Body of pancreas (tissue), 4 donors: ENCODE results near the gene RCC2. TPM values are rescaled to one million over a fixed set of nuclear protein-coding genes. Genes with fewer than 3 reads are reported as not detected.
"Not testable (repeated sequence)": the region's sequence is repeated elsewhere in the genome, so short reads cannot be mapped to it uniquely, and the experiment has no call there.

Experiments
- ATAC-seq: fragments of 150-250 bp; one replicate; pipeline ENCODE4 v1.9.1; 2016
- DNase-seq, 4 donors: peaks; one replicate each; pipeline ENCODE4 v3.0.0-alpha.2; 2019
- H3K27ac ChIP-seq, 4 donors: fragments of 200-600 bp; sonication (generic); 1 replicate in 3 of 4; 2 replicates in 1 of 4; pipeline versions ENCODE4 v1.5.1 to v1.6.1; 2016 to 2019; ENCODE audit warnings: mild to moderate bottlenecking in 1 of 4, mixed read lengths in 1 of 4, moderate library complexity in 1 of 4
- H3K27me3 ChIP-seq, 2 donors: fragments of 200-600 bp; sonication (generic); one replicate each; pipeline ENCODE4 v1.6.0; 2016; ENCODE audit warnings: mild to moderate bottlenecking in 1 of 2
- H3K36me3 ChIP-seq, 2 donors: fragments of 200-600 bp; sonication (generic); replicated peaks in 1 of 2; 2 replicates each; pipeline ENCODE4 v1.5.1; 2016; ENCODE audit warnings: low read depth in 2 of 2; ENCODE audit not compliant: insufficient read depth in 1 of 2
- H3K4me1 ChIP-seq: fragments of 200-600 bp; sonication (generic); one replicate; pipeline ENCODE4 v1.6.0; 2016
- H3K4me3 ChIP-seq, 2 donors: fragments of 200-600 bp; sonication (generic); 1 replicate in 1 of 2; 2 replicates in 1 of 2; pipeline ENCODE4 v1.5.1; 2016 to 2019
- H3K9me3 ChIP-seq, 3 donors: fragments of 200-600 bp; sonication (generic); 1 replicate in 2 of 3; 2 replicates in 1 of 3; pipeline ENCODE4 v1.5.1; 2016
- POLR2A ChIP-seq, 3 donors: fragments of 450-650 bp; IDR thresholded peaks; one replicate each; pipeline ENCODE4 v1.6.1; 2016; ENCODE audit warnings: antibody characterized with exemption in 3 of 3, mild to moderate bottlenecking in 2 of 3
- whole genome bisulfite sequencing, 2 donors: methylation state at CpG; one replicate each; pipeline ENCODE4 v1.1.5; 2017; 5-methylcytosine and 5-hydroxymethylcytosine counted together
- intact Hi-C: fragments of 100-400 bp; cut with DNase I; formaldehyde crosslinking; loops from one replicate; pipeline ENCODE4 v1.15.1; 2023
- total RNA-seq, 2 donors: library from RNA; depleted of rRNA; stranded (reverse); fragments of >200 nt; gene quantifications; one replicate each; pipeline ENCODE4 v1.1.0, GENCODE V29; 2016
- TF ChIP-seq, protein P1 (sequence below), 7 experiments: fragments of 450-650 bp in 4 of 7; fragments of 200-600 bp in 3 of 7; sonication (generic) in 3 of 7; IDR thresholded peaks; one replicate each; pipeline ENCODE4 v1.5.1; 2016 to 2019; ENCODE audit warnings: antibody characterized with exemption in 7 of 7

RCC2 gene
- total RNA-seq, 2 donors from 2014 or later, result 19.2 to 34.3 TPM

GRCh38 chr1:17458794-17459193 is 19.3 kb upstream of the RCC2 start:
- intact Hi-C loops, result no loop called here
- ATAC-seq (no peak), DNase-seq (no peak)
- Histone ChIP-seq H3K27me3 (no peaks in the 10 kb centered on the region), H3K9me3 (no peaks in the 10 kb centered on the region), H3K4me1 (no peaks in the 10 kb centered on the region), H3K36me3 (no peaks in the 10 kb centered on the region), H3K4me3 (no peak overlapping the region), H3K27ac (no peak overlapping the region)
- no peak for TF ChIP-seq POLR2A (IDR thresholded peaks at IDR 0.05)
- TF ChIP-seq, protein P1, sequence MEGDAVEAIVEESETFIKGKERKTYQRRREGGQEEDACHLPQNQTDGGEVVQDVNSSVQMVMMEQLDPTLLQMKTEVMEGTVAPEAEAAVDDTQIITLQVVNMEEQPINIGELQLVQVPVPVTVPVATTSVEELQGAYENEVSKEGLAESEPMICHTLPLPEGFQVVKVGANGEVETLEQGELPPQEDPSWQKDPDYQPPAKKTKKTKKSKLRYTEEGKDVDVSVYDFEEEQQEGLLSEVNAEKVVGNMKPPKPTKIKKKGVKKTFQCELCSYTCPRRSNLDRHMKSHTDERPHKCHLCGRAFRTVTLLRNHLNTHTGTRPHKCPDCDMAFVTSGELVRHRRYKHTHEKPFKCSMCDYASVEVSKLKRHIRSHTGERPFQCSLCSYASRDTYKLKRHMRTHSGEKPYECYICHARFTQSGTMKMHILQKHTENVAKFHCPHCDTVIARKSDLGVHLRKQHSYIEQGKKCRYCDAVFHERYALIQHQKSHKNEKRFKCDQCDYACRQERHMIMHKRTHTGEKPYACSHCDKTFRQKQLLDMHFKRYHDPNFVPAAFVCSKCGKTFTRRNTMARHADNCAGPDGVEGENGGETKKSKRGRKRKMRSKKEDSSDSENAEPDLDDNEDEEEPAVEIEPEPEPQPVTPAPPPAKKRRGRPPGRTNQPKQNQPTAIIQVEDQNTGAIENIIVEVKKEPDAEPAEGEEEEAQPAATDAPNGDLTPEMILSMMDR (IDR thresholded peaks at IDR 0.05), result no peak
- 87 to 90% methylated on average over 1 of the region's 1 CpG for WGBS, 2 donors

DNA sequence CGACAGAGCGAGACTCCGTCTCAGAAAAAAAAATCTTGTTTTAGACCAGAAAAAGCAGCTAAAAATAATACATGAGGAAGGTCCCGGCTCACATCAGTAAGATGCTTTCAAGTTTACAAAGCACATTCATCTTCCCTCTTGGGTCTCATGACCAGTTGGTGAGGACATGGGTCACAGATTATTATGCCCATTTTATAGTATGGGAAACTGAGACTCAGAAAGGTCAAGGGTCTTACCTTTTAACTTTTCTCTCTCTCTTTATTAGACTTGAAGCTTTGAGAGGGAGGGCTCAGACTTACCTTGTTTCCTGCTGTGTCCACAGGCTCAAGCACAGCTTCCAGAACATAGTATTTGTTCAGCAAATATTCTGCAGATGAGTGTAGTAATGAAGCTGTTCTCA is 13.2 kb upstream of the RCC2 start:
- no peak overlapping the region for H3K4me3 ChIP-seq
- no peak overlapping the region for H3K27ac ChIP-seq
- WGBS, 2 donors, result 78 to 80% methylated on average over 4 of the region's 4 CpGs
- DNase-seq (no peak), ATAC-seq (no peak)
- H3K27me3 ChIP-seq, result no peaks in the 10 kb centered on the region
- TF ChIP-seq, protein P1 (IDR thresholded peaks at IDR 0.05), result no peak
- no peak for TF ChIP-seq POLR2A (IDR thresholded peaks at IDR 0.05)
- no peaks in the 10 kb centered on the region for H3K4me1 ChIP-seq
- H3K9me3 ChIP-seq, result no peaks in the 10 kb centered on the region
- H3K36me3 ChIP-seq, result no peaks in the 10 kb centered on the region
- intact Hi-C loops, result no loop called here

GRCh38 chr1:17452203-17452602 is 12.7 kb upstream of the RCC2 start:
- H3K36me3 ChIP-seq, H3K27me3 ChIP-seq, intact Hi-C loops, H3K4me1 ChIP-seq, DNase-seq, H3K9me3 ChIP-seq, H3K4me3 ChIP-seq, H3K27ac ChIP-seq, ATAC-seq: not testable (repeated sequence)
- WGBS, 2 donors, result 53 to 68% methylated on average over 10 of the region's 10 CpGs

GRCh38 chr1:17451731-17452130 is 12.3 kb upstream of the RCC2 start:
- no peaks in the 10 kb centered on the region for H3K9me3 ChIP-seq
- no peak overlapping the region for H3K27ac ChIP-seq
- DNase-seq (no peak), ATAC-seq (no peak)
- H3K4me3 ChIP-seq, result no peak overlapping the region
- H3K36me3 ChIP-seq, result no peaks in the 10 kb centered on the region
- intact Hi-C loops, result no loop called here
- 72 to 81% methylated on average over 7 of the region's 7 CpGs for WGBS, 2 donors
- H3K4me1 ChIP-seq, result no peaks in the 10 kb centered on the region
- H3K27me3 ChIP-seq, result no peaks in the 10 kb centered on the region
- TF ChIP-seq, protein P1 (IDR thresholded peaks at IDR 0.05), result no peak
- TF ChIP-seq POLR2A (IDR thresholded peaks at IDR 0.05), result no peak

DNA sequence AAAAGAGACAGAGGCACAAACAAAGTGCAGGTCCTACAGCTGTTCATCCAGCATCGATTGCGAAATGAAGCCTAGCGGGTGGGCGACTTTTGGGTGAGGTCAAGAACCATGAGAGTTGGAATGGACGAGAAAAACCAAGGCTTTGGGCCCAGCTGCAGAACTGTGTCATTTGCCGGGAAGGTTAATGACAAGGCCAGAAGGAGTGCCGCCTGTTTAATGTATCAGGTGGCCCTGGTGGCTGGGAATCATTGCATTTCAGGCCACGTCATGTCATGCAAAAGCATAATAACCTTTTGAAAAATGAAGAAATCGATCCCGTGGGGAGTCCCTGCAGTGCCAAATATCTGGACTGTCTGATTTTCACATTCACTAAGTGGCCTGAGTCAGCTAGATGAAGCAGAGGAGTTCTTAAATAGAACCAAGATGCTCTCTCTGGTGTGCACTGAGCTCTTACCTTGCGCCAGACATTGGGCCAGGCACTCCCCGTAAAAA is 8.1 kb upstream of the RCC2 start:
- intact Hi-C loops, result no loop called here
- Histone ChIP-seq H3K36me3 (no peaks in the 10 kb centered on the region), H3K27ac (no peak overlapping the region)

More for the DNA sequence above, 8.1 kb upstream of the RCC2 start:
- no peak overlapping the region for H3K4me3 ChIP-seq
- WGBS, 2 donors, result 67% methylated on average over 11 to 12 of the region's 12 CpGs
- H3K4me1 ChIP-seq, result no peaks in the 10 kb centered on the region
- DNase-seq, result peak in 2 of 4 donors; percentile 21 to 25
- peak; percentile 38 for ATAC-seq
- no peaks in the 10 kb centered on the region for H3K27me3 ChIP-seq
- no peak for TF ChIP-seq POLR2A (IDR thresholded peaks at IDR 0.05)
- TF ChIP-seq, protein P1 (IDR thresholded peaks at IDR 0.05), result no peak
- no peaks in the 10 kb centered on the region for H3K9me3 ChIP-seq
